ENCODE data around the gene PACSIN2. TPM values are rescaled to one million over a fixed set of nuclear protein-coding genes. Genes with fewer than 3 reads are reported as not detected.

The PACSIN2 gene
- total RNA-seq, 1 experiment from 2014 or later = 224 TPM

GRCh38 chr22:42929838-42930155 lies 85.2 kb downstream of the PACSIN2 start:
- no peak for DNase-seq
- Mint-ChIP-seq H3K9me3 (ENCODE audit: low read depth, unreplicated experiment) (peaks cover 2% of the 10 kb centered on the region), H3K36me3 (ENCODE audit: insufficient read depth, unreplicated experiment) (peaks cover 95% of the 10 kb centered on the region), H3K4me1 (ENCODE audit: low read depth, unreplicated experiment) (peaks cover 85% of the 10 kb centered on the region), H3K27ac (ENCODE audit: unreplicated experiment) (peak overlapping the region; percentile 78), H3K4me3 (ENCODE audit: low read depth, unreplicated experiment) (peak overlapping the region; percentile 26), H3K27me3 (ENCODE audit: unreplicated experiment) (no peaks in the 10 kb centered on the region)
- intact Hi-C loops (cut with micrococcal nuclease; ENCODE audit: unreplicated experiment) = no loop called here
- CTCF ChIA-PET = interaction anchor here (0.5 kb wide), 1 partner anchor 10 kb away, joined by 3 read pairs; no protein-coding TSS in a partner anchor
- BruUV-seq (replicated peaks) = no TSS peak
- TF ChIP-seq CTCF (IDR thresholded peaks at IDR 0.05; ENCODE audit: unreplicated experiment) = no peak

GRCh38 chr22:42928969-42929837 lies 85.7 kb downstream of the PACSIN2 start:
- Mint-ChIP-seq H3K4me3 (ENCODE audit: low read depth, unreplicated experiment) (peak overlapping the region; percentile 26), H3K9me3 (ENCODE audit: low read depth, unreplicated experiment) (peaks cover 2% of the 10 kb centered on the region), H3K27ac (ENCODE audit: unreplicated experiment) (peak overlapping the region; percentile 78), H3K4me1 (ENCODE audit: low read depth, unreplicated experiment) (peaks cover 85% of the 10 kb centered on the region), H3K27me3 (ENCODE audit: unreplicated experiment) (no peaks in the 10 kb centered on the region), H3K36me3 (ENCODE audit: insufficient read depth, unreplicated experiment) (peaks cover 95% of the 10 kb centered on the region)
- CTCF ChIA-PET = no interaction called here
- DNase-seq = no peak
- no TSS peak for BruUV-seq (replicated peaks)
- TF ChIP-seq CTCF (IDR thresholded peaks at IDR 0.05; ENCODE audit: unreplicated experiment) = no peak
- intact Hi-C loops (cut with micrococcal nuclease; ENCODE audit: unreplicated experiment) = no loop called here

GRCh38 chr22:42927966-42928365 lies 87.0 kb downstream of the PACSIN2 start:
- H3K27me3 Mint-ChIP-seq (ENCODE audit: unreplicated experiment) = no peaks in the 10 kb centered on the region
- no peak for DNase-seq
- no peak overlapping the region for H3K27ac Mint-ChIP-seq (ENCODE audit: unreplicated experiment)
- peaks cover 85% of the 10 kb centered on the region for H3K4me1 Mint-ChIP-seq (ENCODE audit: low read depth, unreplicated experiment)
- no peak overlapping the region for H3K4me3 Mint-ChIP-seq (ENCODE audit: low read depth, unreplicated experiment)
- BruUV-seq (replicated peaks) = no TSS peak
- intact Hi-C loops (cut with micrococcal nuclease; ENCODE audit: unreplicated experiment) = no loop called here
- peaks cover 91% of the 10 kb centered on the region for H3K36me3 Mint-ChIP-seq (ENCODE audit: insufficient read depth, unreplicated experiment)
- H3K9me3 Mint-ChIP-seq (ENCODE audit: low read depth, unreplicated experiment) = peaks cover 2% of the 10 kb centered on the region
- CTCF ChIA-PET = no interaction called here
- TF ChIP-seq CTCF (IDR thresholded peaks at IDR 0.05; ENCODE audit: unreplicated experiment) = no peak

- Mint-ChIP-seq H3K4me3 (ENCODE audit: low read depth, unreplicated experiment) (no peak overlapping the region), H3K27ac (ENCODE audit: unreplicated experiment) (no peak overlapping the region), H3K36me3 (ENCODE audit: insufficient read depth, unreplicated experiment) (peaks cover 91% of the 10 kb centered on the region), H3K27me3 (ENCODE audit: unreplicated experiment) (no peaks in the 10 kb centered on the region), H3K9me3 (ENCODE audit: low read depth, unreplicated experiment) (no peaks in the 10 kb centered on the region), H3K4me1 (ENCODE audit: low read depth, unreplicated experiment) (peaks cover 85% of the 10 kb centered on the region)
- no TSS peak for BruUV-seq (replicated peaks)
- TF ChIP-seq CTCF (IDR thresholded peaks at IDR 0.05; ENCODE audit: unreplicated experiment) = no peak
- DNase-seq = no peak
- CTCF ChIA-PET = interaction anchor here (1.4 kb wide), 1 partner anchor 20 kb away, joined by 3 read pairs; no protein-coding TSS in a partner anchor
- intact Hi-C loops (cut with micrococcal nuclease; ENCODE audit: unreplicated experiment) = no loop called here
Measured at GRCh38 chr22:42926768-42927167, 88.2 kb downstream of the PACSIN2 start.

Data from Calu3 (cell line).